ENCODE data around the gene WARS2.

Gene WARS2

DNA sequence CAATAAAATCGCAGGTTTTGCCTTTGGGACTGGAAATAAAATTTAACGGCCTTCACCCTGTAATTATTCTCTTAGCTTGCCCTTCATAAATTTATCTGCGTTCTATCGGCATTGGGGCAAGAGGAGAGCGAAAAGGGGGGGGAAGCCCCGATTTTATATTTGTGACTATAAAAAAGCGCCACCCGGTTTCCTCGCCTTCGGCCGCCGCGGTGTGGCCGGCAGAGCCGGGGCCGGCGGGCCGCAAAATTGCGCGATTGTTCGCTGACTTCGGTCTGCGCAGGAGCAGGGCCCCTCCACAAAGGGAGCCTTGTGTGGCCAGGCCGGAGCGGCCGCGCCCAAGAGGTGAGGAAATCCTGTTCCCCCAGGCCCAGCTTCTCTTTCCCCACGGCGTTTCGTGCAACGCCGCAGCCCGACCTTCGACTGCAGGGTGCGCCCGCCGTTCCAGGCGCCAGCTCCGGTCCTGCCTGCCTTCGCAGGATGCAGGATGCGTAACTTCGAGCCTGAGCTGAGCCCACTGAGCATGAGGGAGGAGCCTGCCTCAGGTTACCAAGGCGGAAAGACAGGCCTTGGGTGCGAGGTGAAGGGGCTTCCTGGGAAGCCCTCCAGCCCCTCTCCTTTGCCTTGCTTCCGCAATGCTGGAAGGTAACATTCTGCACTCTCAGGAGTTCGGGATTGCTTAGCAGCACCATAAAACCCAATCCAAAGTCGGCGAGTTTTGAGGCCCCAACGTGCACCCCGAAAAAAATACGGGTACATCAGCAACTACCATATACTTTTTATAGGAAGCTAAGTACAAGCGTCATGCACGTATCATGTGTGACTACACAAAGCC is 147.4 kb downstream of the WARS2 start:
- DNase-seq: no peak

DNA sequence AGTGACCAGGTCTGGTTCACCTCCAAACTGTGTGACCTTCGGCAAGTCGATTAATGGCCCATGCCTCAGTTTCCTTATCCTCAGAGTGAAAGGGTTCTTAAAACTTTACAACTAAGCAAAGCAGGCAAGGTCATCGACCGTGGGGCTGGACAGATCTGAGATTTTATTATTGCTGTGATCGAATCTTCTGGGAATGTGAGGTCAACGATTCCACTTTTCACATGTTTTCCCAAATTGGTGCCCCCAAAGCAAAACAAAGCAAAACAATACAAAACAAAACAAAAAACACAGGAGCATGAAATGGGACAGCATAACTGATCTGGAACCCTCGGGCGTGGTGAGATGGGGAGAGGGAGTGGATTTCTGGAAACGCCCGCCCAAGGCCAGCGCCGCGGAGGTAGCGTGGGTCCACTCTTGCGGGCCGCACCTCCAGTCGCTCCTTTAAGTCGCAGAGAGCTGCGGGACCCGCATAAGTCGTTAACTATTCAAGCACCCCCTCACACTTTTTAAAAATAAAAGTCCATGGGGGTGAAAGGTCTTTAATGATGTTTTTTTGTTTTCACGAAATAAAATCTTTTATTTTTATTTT is 148.1 kb downstream of the WARS2 start:
- no peak for DNase-seq

DNA sequence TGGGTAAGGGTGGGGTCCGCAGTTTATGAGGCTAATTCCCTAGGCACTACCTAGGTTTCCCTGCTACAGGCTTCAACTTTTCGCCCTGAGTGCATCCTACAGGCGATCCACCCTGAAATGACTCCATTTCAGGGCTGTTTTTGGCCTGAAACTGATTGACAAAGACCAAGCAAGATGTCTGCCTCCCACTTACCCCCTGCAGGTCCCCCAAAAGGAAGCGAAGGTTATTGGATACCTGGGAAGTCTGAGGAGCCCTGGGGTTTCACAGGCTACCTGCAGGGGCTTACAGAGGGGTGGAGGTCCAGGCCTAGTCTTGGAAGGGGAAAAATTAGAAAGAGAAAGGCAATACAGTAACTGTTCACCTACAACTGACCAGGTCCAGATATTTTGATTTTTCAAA is 149.0 kb downstream of the WARS2 start:
- DNase-seq: no peak

- DNase-seq: no peak
Measured at GRCh38 chr1:118990513-118991152, 149.8 kb downstream of the WARS2 start.

DNA sequence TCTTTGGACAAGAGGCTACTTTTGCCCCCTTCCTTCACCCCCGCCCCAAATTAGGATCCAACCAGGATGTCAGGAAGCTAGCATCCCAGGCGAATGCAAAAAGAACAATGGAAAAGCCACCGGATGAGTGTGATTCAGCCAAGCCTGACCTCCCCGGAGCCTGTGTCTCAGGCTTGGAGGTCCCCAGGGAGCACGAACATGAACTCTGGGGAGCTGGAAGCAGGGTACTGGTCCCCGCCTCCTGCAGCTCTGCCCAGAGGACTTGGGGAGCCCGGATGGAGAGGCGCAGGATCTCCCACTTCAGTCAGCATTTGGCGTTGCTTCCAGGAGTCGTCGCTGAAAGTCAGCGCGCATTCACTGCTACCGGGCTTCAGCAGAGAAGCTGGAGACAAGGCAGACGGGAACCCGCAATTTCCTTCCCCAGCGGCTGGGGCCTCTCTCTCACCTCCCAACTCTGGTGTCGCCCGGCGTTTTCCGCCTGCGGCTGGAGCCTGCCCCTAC is 150.5 kb downstream of the WARS2 start:
- no peak for DNase-seq

DNA sequence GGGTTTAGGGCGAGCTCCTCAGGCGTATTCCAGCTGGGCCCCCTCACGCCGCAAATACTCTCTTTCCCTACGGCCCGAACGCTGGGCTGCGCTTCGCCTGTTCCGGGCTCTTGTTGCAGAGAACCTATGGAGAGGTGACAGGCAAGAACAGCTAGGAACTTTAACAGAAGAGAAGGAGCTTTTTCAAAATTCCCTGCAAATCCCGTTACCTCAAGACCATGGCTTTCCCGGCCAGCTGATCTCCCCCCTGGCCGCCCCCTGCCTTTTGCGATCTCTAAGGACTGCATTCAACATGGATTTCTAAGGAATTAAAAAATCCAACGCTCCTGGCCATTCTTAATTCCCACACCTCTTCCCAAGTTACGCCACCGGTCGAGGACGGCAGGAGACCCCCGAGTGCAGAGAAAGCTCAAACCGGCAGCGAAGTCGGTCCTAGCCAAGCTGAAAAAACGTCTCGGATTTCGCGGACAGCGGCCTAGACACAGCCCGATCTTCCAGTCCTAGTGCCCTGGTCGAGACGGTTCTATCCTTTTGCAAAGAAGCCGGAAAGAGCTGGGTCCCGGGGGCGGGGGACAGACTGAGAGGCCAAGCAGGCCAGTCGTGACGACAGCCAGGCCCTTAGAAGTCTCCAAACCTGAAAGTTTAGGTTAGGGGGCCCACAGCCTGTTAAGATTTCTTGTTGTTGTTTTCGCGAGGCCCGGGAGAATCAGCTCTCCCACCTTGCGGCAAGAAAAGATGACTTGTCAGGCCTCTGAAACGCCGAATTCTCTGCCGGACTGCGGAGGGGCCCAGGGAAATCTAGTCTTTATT is 151.2 kb downstream of the WARS2 start:
- DNase-seq: no peak

DNA sequence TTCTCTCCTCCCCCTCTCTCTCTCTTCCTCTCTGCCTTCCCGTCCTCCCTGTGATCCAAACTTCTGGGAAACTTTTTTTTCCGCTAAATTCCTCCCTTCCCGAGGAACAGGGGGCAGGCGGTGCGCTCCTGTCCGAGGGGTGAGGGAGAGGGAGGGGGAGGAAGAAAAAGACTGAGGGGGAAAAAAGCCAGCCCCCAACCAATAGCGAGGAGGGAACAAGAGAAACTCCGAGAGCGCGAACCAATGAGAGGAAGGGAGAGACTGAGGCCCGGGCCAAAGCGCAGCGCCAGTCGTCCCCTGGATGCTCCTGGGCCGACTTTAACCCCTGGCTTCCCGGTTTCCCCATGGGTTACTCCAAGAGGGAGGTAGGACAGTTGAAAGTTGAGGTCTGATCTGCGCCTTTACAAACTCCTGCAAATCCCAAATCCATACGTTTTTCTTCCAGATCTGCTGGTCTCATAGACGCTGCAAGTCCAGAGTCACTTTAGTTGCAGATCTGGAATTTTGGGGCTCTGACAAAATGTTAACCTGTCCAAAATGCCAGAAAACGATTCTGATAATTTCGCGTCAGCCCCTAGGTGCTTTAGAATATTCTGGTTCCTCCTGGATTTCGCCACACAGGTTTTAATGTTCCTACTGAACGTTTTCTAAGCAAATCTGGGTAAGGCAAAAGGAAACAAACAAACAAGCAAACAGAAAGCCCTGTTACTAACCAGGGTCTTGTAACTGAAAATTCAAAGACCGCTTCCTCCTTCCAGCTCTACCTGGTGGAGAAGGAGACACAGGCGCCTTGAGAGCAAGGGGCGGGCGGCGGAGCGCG is 152.1 kb downstream of the WARS2 start, which contains the start of gene TBX15:
TBX15 (minus strand) TSS at position 158 of the 820 bp plus-strand sequence. CDS start 548 bp downstream, outside the sequence.
- no peak for DNase-seq

- DNase-seq: no peak
Measured at GRCh38 chr1:118987468-118988185, 152.8 kb downstream of the WARS2 start.

GRCh38 chr1:118986555-118987467 is 153.6 kb downstream of the WARS2 start:
- no peak for DNase-seq

- DNase-seq: no peak
Measured at GRCh38 chr1:118985640-118986554, 154.6 kb downstream of the WARS2 start.

DNA sequence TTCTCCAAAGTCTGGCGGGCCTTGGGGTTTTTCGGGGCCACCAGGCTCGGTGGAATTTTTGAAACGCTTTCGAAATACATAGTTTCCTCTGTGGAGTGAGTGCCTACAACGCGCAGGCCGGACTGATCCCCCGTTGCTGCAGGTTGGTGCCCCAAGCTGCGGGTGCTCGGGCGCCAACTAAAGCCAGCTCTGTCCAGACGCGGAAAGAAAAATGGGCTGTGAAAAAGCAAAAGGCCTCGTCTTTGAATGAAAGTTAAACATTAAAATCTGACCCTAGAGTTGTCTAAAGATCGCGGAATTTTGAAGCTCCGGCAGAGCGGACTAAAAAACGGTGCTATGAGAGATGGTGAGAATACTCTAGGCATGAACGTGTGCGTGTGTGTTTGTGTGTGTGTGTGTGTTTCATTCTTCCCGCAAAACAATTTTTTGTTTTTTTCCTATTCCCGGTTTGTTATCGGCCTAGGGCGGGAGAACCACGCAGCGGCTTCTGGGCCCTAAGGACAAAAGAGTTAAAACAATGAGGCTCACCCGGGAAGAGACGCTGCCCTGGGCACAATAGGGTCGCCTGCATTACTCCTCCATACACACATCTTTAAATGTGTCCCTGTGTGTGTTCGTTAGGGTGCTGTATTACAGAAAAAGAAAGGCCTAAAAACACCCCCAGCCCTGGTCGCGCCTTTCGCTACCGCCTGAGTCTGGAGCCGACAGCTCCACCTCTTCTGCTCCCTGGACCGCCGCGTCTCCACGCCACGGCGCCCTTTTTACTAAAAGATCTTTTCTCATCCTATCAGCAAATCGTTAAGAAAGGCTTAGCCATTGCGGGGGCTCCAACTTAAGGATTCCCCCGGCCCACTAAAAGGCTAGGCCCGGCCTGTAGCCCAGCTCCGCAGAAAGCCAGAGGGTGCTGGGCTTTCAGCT is 155.5 kb downstream of the WARS2 start:
- no peak for DNase-seq

- DNase-seq: no peak
Measured at GRCh38 chr1:118984086-118984721, 156.2 kb downstream of the WARS2 start.

- DNase-seq: no peak
Measured at GRCh38 chr1:118983558-118984041, 156.9 kb downstream of the WARS2 start.

DNA sequence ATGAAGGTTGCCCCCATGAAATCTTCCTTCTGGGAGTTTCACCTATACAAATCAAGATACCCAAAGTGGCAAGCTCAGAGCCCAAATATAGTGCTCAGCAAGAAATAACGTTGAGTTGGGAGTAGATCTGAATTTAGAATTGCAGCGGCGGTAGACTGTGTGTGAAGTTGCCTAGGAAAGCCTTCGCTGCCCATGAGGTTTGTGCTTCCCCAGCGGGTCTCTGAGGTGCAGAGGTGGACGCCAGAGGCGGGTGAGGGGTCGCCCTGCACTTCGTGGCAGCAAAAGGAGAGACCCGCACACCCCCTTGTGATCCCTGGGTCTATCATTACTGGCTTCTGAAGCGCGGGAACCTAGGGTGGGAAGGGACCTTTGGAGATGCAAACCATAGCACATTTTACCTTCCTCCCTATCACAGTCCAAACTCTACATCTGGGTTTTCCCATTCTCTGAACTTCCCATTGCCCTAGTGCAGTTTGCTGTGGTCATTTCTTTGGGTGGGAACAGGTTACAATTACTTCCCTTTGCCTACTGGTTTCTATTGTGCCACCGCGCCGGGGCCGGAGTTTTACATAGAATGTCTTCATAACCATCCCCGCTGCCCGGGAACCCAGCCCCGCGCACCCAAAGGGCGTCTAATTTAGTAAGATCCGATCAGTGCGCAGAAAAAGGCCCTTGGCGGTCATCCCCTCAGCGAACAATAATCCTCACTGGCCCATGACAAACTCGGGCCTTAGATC is 157.5 kb downstream of the WARS2 start:
- DNase-seq: no peak

DNA sequence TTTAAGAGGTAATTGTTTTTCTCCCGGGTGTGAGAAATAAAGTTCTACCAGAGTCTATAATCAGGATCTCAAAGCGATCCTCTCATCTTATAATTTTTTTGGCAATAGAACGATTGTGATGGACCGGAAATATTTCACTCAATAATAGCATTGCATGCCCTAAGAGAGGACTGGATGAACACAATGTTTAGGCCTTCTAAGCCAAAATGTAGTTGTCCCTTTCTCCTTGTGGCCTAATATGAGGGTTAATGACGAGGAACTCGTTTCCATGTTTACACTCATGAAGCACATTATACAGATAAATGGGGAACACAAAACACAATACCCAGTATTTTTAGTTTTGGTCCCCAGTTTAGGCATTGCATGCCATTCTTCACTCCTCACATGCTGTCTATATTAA is 158.2 kb downstream of the WARS2 start:
- no peak for DNase-seq

DNA sequence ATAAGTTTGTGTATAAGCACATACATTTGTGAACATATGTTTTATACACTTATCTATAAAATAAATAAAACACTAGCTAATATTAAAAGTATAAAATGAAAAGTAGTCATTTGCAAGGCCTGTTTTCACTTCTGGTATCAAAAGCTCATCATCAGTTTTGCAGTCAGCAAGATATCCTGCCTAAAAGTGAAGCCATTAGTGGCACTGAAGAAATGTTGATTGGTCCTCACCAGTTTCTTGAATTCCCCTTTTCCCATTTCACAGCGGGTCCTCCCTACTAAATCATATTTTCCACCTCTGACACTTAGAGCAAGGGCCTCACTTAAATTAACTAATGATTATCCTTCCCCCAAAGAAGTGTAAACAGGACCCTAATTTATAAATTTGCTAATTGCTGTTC is 159.0 kb downstream of the WARS2 start:
- DNase-seq: no peak
